HFF-Myc (cell line): ENCODE measurements around the gene ELMO2.

ENCODE experiments used
- DNase-seq: peaks from one replicate; pipeline ENCODE4 v3.0.0-alpha.2; 2011; ENCODE audit warnings: low read depth; ENCODE audit errors: extremely low read depth
- H3K4me3 ChIP-seq: replicated peaks from 2 replicates; pipeline ENCODE4 v1.5.1; 2011; ENCODE audit warnings: low read depth, mild to moderate bottlenecking, control low read depth, low read length
- CTCF ChIP-seq: IDR thresholded peaks from 2 replicates; pipeline ENCODE4 v1.5.1; 2012; ENCODE audit warnings: mild to moderate bottlenecking, low read depth, low read length, control low read depth; ENCODE audit errors: missing control alignments

Gene ELMO2

GRCh38 chr20:46419882-46420281 is 13.5 kb upstream of the ELMO2 start:
- TF ChIP-seq CTCF, result no peak
- no peak overlapping the region for H3K4me3 ChIP-seq
- no peak for DNase-seq

GRCh38 chr20:46416839-46417238 is 10.4 kb upstream of the ELMO2 start:
- no peak overlapping the region for H3K4me3 ChIP-seq
- no peak for DNase-seq
- no peak for TF ChIP-seq CTCF

GRCh38 chr20:46416421-46416820 is 10.0 kb upstream of the ELMO2 start:
- no peak overlapping the region for H3K4me3 ChIP-seq
- no peak for TF ChIP-seq CTCF
- no peak for DNase-seq

GRCh38 chr20:46415773-46416172 is 9.4 kb upstream of the ELMO2 start:
- no peak for TF ChIP-seq CTCF
- no peak overlapping the region for H3K4me3 ChIP-seq
- DNase-seq, result no peak

- no peak for TF ChIP-seq CTCF
Measured at GRCh38 chr20:46414608-46415007, 8.2 kb upstream of the ELMO2 start.

GRCh38 chr20:46411637-46412036 is 5.2 kb upstream of the ELMO2 start:
- H3K4me3 ChIP-seq, result no peak overlapping the region
- DNase-seq, result no peak
- TF ChIP-seq CTCF, result no peak

More at GRCh38 chr20:46414608-46415007, 8.2 kb upstream of the ELMO2 start:
- DNase-seq, result no peak
- H3K4me3 ChIP-seq, result no peak overlapping the region

- no peak overlapping the region for H3K4me3 ChIP-seq
- no peak for DNase-seq
- no peak for TF ChIP-seq CTCF
Measured at GRCh38 chr20:46408281-46408731, 1.9 kb upstream of the ELMO2 start.
